Esophagus mucosa (tissue), 1 donor: ENCODE results near the gene SGSH. TPM values are rescaled to one million over a fixed set of nuclear protein-coding genes. Genes with fewer than 3 reads are reported as not detected.
"Not testable (repeated sequence)": the region's sequence is repeated elsewhere in the genome, so short reads cannot be mapped to it uniquely, and the experiment has no call there.

Experiments
- ATAC-seq: fragments of 200-7000 bp; cut with Tn5 transposase; one replicate; pipeline ENCODE4 v1.9.1; 2020
- total RNA-seq: library from RNA; stranded (reverse); gene quantifications from one replicate; pipeline ENCODE4 v1.2.4, GENCODE V29; 2023
- donor health status: DM: yes; HTN: yes; CAD: no.

SGSH gene
- total RNA-seq, 1 donor from 2014 or later, result 18.9 TPM

DNA sequence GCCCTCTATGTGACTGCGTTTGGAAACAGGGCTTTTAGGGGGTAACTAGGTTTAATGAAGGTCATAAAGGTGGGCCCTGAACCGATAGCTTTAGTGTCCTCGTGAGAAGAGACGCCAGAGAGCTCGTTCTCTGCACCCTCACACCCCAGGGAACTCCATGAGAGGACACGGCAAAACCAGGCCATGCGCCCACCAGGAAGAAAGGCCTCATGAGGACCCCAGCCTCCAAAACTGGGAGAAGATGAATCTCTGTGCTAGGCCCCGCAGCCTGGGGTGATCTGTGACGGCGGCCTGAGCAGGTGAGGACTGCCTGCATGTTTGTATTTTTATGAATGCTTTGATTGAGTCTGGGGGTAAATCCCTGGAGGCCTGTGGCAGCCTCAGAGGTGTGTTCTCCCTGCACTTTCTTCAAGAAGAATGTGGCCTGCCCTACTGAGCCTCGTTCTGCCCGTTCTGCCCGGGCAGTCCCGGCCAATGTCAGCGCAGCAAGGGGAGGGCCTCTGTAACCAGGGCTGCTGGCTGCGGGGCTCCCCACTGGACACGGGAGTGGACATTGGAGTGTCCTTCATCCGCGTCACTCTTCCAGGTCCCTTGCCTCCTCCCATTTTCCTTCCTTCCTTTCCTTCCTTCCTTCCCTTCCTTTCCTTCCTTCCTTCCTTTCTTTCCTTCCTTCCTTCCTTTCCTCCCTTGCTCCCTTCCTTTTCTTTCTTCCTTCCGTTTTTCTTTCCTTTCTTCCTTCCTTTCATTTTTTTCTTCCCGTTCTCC lies 33.7 kb upstream of the SGSH start:
- ATAC-seq, result no peak

DNA sequence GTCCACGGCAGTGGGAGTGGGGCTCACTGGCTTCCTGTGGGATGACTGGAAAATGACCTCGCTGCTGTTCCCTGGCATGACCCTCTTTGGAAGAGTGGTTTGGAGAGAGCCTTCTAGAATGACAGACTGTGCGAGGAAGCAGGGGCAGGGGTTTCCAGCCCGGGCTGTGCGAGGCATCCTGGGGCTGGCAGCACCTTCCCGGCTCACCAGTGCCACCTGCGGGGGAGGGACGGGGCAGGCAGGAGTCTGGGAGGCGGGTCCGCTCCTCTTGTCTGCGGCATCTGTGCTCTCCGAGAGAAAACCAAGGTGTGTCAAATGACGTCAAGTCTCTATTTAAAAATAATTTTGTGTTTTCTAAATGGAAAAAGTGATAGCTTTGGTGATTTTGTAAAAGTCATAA lies 32.7 kb upstream of the SGSH start:
- peak; percentile 79 for ATAC-seq

DNA sequence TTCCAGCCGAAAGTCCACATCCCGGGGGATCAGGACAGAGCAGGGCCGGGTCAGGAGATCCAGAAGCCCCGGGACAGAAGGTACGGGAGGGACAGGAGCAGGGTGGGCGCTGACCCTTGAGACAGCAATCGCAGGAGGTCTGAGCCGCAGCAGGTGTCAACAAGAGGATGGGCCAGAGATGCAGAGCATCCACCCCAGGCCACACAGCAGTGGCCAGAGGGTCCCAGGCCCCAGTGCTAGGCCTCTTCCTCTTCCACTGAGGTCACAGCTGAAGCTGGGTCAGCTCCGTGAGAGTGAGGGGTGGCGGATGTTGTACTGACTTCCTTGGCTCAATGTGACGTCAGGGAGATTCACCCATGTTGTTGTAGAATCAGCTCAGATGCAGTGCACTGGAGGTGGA lies 31.8 kb upstream of the SGSH start:
- ATAC-seq, result no peak

DNA sequence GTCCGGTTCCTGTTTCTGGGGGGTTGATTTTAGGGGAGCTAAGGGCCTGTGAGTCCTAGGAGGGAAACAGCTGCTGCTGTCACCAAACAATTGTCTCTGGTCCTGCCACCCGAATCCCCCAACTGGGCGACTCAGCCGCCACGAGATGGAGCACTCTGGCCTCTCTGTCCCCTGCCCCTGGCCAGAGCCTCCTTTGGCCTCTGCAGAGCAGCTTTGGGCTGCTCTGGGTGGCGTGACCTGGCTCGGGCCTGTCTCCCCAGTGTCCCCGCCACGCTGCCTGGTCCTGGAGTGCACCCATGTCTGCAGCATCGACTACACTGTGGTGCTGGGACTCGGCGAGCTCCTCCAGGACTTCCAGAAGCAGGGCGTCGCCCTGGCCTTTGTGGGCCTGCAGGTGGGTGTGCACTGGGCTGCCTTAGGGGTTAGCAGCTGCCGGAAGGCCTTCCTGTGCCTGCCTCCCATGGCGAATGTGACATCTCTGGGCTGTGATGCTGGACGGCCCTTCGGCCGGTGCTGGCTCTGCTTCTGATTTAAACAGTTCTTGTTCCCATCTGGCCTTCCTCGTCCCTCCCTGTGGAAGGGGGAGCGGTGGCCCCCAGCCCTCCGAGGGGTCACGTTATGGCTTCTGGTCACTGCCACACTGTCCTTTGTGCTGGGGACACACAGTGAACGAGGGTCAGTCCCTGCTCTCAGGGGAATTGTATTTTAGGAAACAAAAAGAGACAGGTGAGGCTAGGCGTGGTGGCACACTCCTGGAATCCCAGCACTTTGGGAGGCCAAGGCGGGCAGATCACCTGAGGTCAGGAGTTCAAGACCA lies 29.0 kb upstream of the SGSH start:
- ATAC-seq, result no peak

- ATAC-seq, result no peak
Observed at GRCh38 chr17:80248001-80248893, 28.1 kb upstream of the SGSH start.

DNA sequence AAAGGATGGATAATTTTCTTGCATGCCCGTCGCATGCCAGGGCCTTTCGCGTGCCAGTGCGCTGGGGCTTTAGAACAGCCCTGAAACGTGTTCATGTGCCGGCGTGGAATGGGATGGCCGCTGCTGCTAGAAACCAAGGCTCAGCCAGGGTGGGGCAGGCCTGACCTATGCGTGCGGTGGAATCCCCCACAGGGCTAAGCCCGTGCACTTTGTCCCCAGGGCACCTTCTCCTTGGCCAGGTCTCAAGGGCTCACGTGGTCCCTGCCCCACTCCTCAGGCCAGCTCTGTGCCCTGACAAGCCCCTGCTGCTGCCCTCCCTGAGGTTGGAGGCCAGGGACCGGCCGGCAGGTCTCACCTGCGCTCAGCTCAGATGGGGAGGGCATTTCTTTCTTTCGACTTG lies 27.4 kb upstream of the SGSH start:
- no peak for ATAC-seq

- ATAC-seq, result no peak
Observed at GRCh38 chr17:80246726-80247125, 26.6 kb upstream of the SGSH start.

GRCh38 chr17:80246266-80246681 lies 26.1 kb upstream of the SGSH start:
- peak; percentile 4 for ATAC-seq

GRCh38 chr17:80245566-80246265 lies 25.6 kb upstream of the SGSH start:
- no peak for ATAC-seq

- no peak for ATAC-seq
Observed at GRCh38 chr17:80244871-80245509, 24.9 kb upstream of the SGSH start.

DNA sequence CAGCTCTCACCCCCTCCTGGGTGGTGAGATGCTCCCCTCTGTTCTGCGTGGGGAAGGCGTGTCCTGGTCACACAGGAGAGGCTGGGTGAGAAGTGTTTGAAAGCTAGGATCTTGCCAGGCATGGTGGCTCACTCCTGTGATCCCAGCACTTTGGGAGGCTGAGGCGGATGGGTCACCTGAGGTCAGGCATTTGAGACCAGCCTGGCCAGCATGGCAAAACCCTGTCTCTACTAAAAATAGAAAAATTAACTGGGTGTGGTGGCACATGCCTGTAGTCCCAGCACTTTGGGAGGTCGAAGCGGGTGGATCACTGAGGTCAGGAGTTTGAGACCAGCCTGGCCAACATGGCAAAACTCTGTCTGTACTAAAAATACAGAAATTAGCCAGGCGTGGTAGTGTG lies 24.3 kb upstream of the SGSH start:
- ATAC-seq, result not testable (repeated sequence)

DNA sequence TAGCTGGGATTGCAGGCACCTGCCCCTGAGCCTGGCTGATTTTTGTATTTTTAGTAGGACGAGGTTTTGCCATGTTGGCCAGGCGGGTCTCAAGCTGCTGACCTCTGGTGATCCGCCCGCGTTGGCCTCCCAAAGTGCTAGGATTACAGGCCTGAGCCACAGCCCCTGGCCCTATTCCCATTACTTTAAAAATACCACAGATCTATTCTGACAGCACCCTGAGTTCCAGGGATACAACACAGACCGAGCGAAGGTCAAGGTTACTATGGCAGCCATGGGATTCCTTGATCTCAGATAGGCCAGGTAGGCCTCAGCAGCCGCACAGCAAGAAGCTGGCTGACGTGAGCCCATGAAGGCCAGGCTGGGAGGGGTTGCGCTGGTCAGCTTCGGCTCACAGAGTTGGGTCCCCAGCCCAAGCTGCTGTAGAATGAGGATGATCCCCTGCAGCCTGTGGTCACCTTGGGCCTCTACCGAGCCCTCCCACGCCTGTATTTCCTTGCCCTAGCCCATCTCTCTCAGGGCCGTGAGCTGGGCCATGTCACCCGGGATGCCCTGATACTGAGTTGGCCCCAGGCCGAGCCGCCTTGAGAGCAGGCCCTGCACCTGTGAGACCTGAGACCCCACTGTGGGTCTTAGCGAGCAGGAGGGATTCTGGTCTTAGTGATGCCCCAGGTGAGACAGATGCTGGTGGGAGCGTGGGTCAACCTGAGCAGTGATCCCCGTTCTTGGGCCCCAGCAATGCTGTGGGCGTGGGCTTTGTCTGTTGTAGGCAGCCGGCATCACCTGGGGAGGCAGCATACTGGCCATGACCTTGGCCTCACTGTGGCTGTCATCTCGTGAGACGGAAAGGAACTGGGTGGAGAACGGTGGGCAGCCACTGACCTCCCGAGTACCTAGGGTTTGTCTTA lies 23.6 kb upstream of the SGSH start:
- no peak for ATAC-seq

DNA sequence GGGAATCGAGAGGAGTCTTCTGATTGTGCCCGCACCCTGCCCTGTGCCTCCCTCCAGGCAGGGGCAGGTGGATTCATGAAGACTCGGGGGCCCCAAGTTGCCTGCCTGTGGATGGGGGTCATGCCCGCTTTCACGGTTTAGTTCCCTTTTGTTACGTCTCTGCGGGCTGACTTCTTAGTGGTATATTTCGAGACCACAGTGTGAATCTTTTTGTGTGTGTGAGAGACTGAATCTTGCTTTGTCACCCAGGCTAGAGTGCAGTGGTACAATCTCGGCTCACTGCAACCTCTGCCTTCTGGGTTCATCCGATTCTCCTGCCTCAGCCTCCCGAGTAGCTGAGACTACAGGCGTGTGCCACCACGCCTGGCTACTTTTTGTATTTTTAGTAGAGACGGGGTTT lies 22.4 kb upstream of the SGSH start:
- ATAC-seq, result no peak

- ATAC-seq, result no peak
Observed at GRCh38 chr17:80237386-80237785, 17.3 kb upstream of the SGSH start.

GRCh38 chr17:80236911-80237310 lies 16.8 kb upstream of the SGSH start:
- ATAC-seq, result no peak

DNA sequence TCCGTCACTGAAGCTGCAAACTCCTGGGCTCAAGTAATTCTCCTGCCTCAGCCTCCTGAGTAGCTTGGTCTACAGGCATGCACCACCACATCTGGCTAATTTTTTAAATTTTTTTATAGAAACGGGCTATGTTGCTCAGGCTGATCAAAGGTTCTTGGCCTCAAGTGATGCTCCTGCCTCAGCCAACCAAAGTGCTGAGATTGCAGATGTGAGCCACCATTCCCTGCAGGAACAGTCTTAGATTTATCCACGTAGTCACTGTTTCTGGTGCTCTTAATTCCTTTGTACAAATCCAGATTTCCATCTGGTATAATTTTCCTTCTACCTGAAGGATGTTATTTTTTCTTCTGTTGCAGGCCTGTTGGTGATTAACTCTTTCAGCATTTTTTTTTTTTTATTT lies 13.1 kb upstream of the SGSH start:
- ATAC-seq, result no peak

DNA sequence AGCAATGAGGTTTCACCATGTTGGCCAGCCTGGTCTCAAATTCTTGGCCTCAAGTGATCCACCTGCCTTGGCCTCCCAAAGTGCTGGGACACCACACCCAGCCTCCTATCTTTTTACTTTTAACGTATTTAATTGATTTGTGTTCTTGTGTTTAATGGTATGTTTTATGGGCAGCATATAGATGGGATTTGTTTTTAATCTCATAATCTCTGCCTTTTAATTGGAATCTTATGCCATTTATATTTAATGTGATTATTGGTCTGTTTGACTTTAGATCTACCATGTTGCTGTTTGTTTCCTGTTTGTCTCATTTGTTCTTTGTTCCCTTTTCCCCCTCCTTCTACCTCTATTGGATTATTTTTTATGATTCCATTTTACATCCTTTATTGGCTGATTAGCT lies 12.3 kb upstream of the SGSH start:
- no peak for ATAC-seq

- no peak for ATAC-seq
Observed at GRCh38 chr17:80229011-80229410, 8.9 kb upstream of the SGSH start.

- ATAC-seq, result no peak
Observed at GRCh38 chr17:80228477-80228876, 8.3 kb upstream of the SGSH start.

GRCh38 chr17:80227666-80228065 lies 7.5 kb upstream of the SGSH start:
- ATAC-seq, result no peak

DNA sequence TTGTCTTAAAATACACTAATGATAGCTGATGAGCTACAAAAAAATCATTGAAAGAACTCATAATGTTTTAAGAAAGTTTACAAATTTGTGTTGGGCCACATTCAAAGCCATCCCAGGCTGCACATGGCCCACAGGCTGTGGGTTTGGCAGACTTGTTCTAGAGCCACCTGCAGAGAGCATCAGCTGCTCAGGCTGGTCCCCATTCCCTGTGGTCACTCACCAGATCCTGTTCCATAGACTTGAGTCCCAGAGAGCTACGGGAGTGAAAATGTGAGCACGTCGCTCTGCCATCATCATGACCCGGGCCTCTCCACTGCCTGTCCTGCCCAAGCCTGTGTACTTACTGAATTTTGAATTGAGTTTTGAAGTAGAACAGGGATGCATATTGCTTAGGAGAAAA lies 7.0 kb upstream of the SGSH start:
- ATAC-seq, result no peak
